Measurements from ENCODE around the gene TMEM150A. TPM values are rescaled to one million over a fixed set of nuclear protein-coding genes. Genes with fewer than 3 reads are reported as not detected.

The TMEM150A gene
- total and polyA plus RNA-seq, 2 of the 4 experiments (the other 2 are of a cell fraction), result 4.8 to 16.3 TPM

- dilution Hi-C loops (cut with HindIII; ENCODE audit: low sequenced_read_pairs, unreplicated experiment) (no loop called here), in situ Hi-C loops (cut with MboI; ENCODE audit: low sequenced_read_pairs) (no loop called here), intact Hi-C loops (cut with micrococcal nuclease) (loop anchor here (5.0 kb wide), 1 partner anchor 40 kb away; the partner anchor contains the start of gene GGCX)
- no peak for DNase-seq
- WGBS, 2 experiments (ENCODE audit: extremely low coverage in 2 of 2, insufficient read length in 1 of 2), result 4% methylated on average over 24 of the region's 36 CpGs; no CpG with 5 or more reads in 1 of the 2 experiments
- peak overlapping the region; percentile 47 for H2BK120ac ChIP-seq (ENCODE audit: low read depth, low read length)
- H2BK15ac ChIP-seq (ENCODE audit: low read depth, low read length), result peak overlapping the region; percentile 15; the same call in 1 of the 3 replicates
- H3K4ac ChIP-seq (ENCODE audit: low read depth, low read length), result peak overlapping the region; percentile 80
- H3K4me1 ChIP-seq (ENCODE audit: control insufficient read depth, insufficient read depth, low read length), result peaks cover 25% of the 10 kb centered on the region
- peaks cover 18% of the 10 kb centered on the region for H4K20me1 ChIP-seq (ENCODE audit: insufficient read depth, low read length)
- H3K9me1 ChIP-seq (ENCODE audit: insufficient read depth, low read length), result peaks cover 24% of the 10 kb centered on the region
- H3K79me1 ChIP-seq (ENCODE audit: low read depth in 1 of 2, low read length in 2 of 2), result peaks cover 15 to 68% of the 10 kb centered on the region in 2 experiments; a peak in 3 of 4 replicates
- H3K4me2 ChIP-seq (ENCODE audit: low read depth, low read length), result peak overlapping the region; percentile 77
- H2AFZ ChIP-seq (replicated peaks; ENCODE audit: low read length, poor library complexity), result peak overlapping the region; percentile 94
- no peak overlapping the region for H2BK20ac ChIP-seq (ENCODE audit: low read depth, low read length)
- peak overlapping the region; percentile 96 for H2AK9ac ChIP-seq (replicated peaks; ENCODE audit: low read depth, low read length, poor library complexity)
- BruUV-seq (replicated peaks), result no TSS peak
- ChIA-PET CTCF (no interaction called here), POLR2A (ENCODE audit: unreplicated experiment) (no interaction called here)
- H4K8ac ChIP-seq (ENCODE audit: low read depth in 2 of 2, low read length in 2 of 2), result peak overlapping the region; percentile 67 to 72; a peak in 3 of 4 replicates
- peak overlapping the region; percentile 65 for H3K27ac ChIP-seq (ENCODE audit: insufficient read depth, low read length)
- no peak overlapping the region; the same call in 1 of the 2 replicates for H3K18ac ChIP-seq (ENCODE audit: low read depth, low read length)
- H2BK5ac ChIP-seq (ENCODE audit: low read depth, low read length, poor library complexity, severe bottlenecking), result peak overlapping the region; percentile 41
- TF ChIP-seq USF2 (IDR thresholded peaks at IDR 0.05; ENCODE audit: low read depth, low read length), result peak; percentile 40
- TF ChIP-seq RAD21 (IDR thresholded peaks at IDR 0.05; ENCODE audit: low read length), result no peak
- TF ChIP-seq CHD1 (IDR thresholded peaks at IDR 0.05; ENCODE audit: low read depth, low read length), result no peak
- peak overlapping the region; percentile 97 for H3K23ac ChIP-seq (ENCODE audit: low read depth, low read length)
- ATAC-seq (ENCODE audit: low read depth), result peak; percentile 52
- H3K9ac ChIP-seq (ENCODE audit: low read depth, low read length), result peak overlapping the region; percentile 82
- H3K14ac ChIP-seq (replicated peaks; ENCODE audit: low read depth, low read length), result peak overlapping the region; percentile 64
- peak overlapping the region; percentile 85 for H2AK5ac ChIP-seq (ENCODE audit: low read depth, low read length)
- peak overlapping the region; percentile 36 for H4K5ac ChIP-seq (ENCODE audit: low read depth, low read length)
- H3K27me3 ChIP-seq (ENCODE audit: control insufficient read depth, insufficient read depth, low read length), result no peaks in the 10 kb centered on the region
- H3K36me3 ChIP-seq (ENCODE audit: control insufficient read depth, insufficient read depth, low read length), result peaks cover 22% of the 10 kb centered on the region
- H3K9me3 ChIP-seq (ENCODE audit: control insufficient read depth, insufficient read depth, low read length), result no peaks in the 10 kb centered on the region
- peak overlapping the region; percentile 38; the same call in 1 of the 2 replicates for H3K56ac ChIP-seq (ENCODE audit: extremely low read depth, insufficient read depth, low read length)
- peak overlapping the region; percentile 41; the same call in 1 of the 2 replicates for H4K91ac ChIP-seq (ENCODE audit: insufficient read depth, low read depth, low read length)
- peak overlapping the region; percentile 99 for H3K4me3 ChIP-seq (ENCODE audit: insufficient read depth, low read depth, low read length)
Measured at GRCh38 chr2:85601771-85602475, 575 bp downstream of the TMEM150A start.

Measured in IMR-90 (cell line).